ENCODE results near the gene GALNT15.

The GALNT15 gene

GRCh38 chr3:16168211-16168610 lies 6.3 kb upstream of the GALNT15 start:
- DNase-seq: no peak

GRCh38 chr3:16171009-16171408 lies 3.5 kb upstream of the GALNT15 start:
- no peak for DNase-seq

GRCh38 chr3:16171825-16172224 lies 2.7 kb upstream of the GALNT15 start:
- no peak for DNase-seq

- no peak for DNase-seq
Measured at GRCh38 chr3:16173283-16174025, 1.0 kb upstream of the GALNT15 start.

- DNase-seq: no peak
Measured at GRCh38 chr3:16174026-16174355, 489 bp upstream of the GALNT15 start.

GRCh38 chr3:16174976-16175901 lies 759 bp downstream of the GALNT15 start:
- DNase-seq: no peak

GRCh38 chr3:16176391-16177030 lies 2.0 kb downstream of the GALNT15 start:
- DNase-seq: no peak

GRCh38 chr3:16177382-16177781 lies 2.9 kb downstream of the GALNT15 start:
- DNase-seq: no peak

GRCh38 chr3:16177962-16178627 lies 3.6 kb downstream of the GALNT15 start:
- DNase-seq: no peak

GRCh38 chr3:16178628-16178988 lies 4.1 kb downstream of the GALNT15 start:
- DNase-seq: no peak

GRCh38 chr3:16179261-16179660 lies 4.8 kb downstream of the GALNT15 start:
- no peak for DNase-seq

- DNase-seq: no peak
Measured at GRCh38 chr3:16179771-16180736, 5.6 kb downstream of the GALNT15 start.

GRCh38 chr3:16180737-16181134 lies 6.3 kb downstream of the GALNT15 start:
- no peak for DNase-seq

GRCh38 chr3:16181361-16181760 lies 6.9 kb downstream of the GALNT15 start:
- no peak for DNase-seq

GRCh38 chr3:16182183-16182582 lies 7.7 kb downstream of the GALNT15 start:
- no peak for DNase-seq

GRCh38 chr3:16182612-16183011 lies 8.1 kb downstream of the GALNT15 start:
- no peak for DNase-seq

- no peak for DNase-seq
Measured at GRCh38 chr3:16183082-16183481, 8.6 kb downstream of the GALNT15 start.

GRCh38 chr3:16183601-16184270 lies 9.3 kb downstream of the GALNT15 start:
- DNase-seq: no peak

- no peak for DNase-seq
Measured at GRCh38 chr3:16186086-16186485, 11.6 kb downstream of the GALNT15 start.

- DNase-seq: no peak
Measured at GRCh38 chr3:16186565-16186964, 12.1 kb downstream of the GALNT15 start.

GRCh38 chr3:16187213-16187790 lies 12.8 kb downstream of the GALNT15 start:
- no peak for DNase-seq
